PFSK-1 (cell line): ENCODE data around the gene BAIAP3.

Source experiments
- SIN3A ChIP-seq: IDR thresholded peaks from 2 replicates; pipeline ENCODE4 v1.6.1; 2012; ENCODE audit warnings: mild to moderate bottlenecking, low read length, moderate library complexity, borderline replicate concordance; ENCODE audit not compliant: insufficient read depth
- TF ChIP-seq, protein P1 (sequence below), 2 experiments: IDR thresholded peaks; 2 replicates each; pipeline versions ENCODE4 v1.6.1 to v1.8.0; 2011 to 2012; ENCODE audit warnings: low read depth in 2 of 2, low read length in 2 of 2, control low read depth in 1 of 2, inconsistent platforms in 1 of 2, mild to moderate bottlenecking in 1 of 2, moderate library complexity in 1 of 2; ENCODE audit not compliant: insufficient read depth in 1 of 2

DNA sequence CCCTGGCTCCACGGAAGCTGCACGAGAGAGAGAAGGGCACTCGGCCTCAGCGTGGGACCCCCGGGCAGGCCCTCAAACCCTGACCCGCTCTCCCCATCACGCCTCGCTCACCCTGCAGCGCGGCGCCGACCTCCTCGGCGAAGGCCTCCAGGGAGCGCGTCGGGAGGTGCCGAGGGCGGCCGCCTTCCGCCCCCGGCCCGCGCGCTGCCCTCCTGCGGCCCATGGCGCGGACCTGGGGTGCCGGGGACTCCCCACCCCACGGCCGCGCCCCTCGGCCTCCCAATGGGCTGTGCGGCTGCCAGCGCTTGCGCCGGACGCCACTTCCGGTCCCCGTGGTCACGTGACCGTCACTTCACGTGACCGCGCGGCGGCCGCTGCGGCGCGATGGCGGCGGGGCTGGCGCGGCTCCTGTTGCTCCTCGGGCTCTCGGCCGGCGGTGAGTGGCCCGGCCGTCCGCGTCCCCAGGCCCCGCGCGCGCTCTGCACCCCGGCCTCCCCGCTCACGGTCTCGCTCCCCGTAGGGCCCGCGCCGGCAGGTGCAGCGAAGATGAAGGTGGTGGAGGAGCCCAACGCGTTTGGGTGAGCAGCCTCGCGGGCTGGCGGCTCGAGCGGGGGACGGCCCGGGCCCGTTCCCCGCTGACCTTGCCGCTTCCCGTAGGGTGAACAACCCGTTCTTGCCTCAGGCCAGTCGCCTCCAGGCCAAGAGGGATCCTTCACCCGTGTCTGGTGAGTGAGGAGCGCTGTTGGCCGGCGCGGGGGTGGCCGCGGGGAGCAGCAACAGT lies 18.3 kb downstream of the BAIAP3 start, which contains the start of the genes GNPTG and TSR3:
- TF ChIP-seq SIN3A, result peak; percentile 90; the same call in 1 of the 2 replicates
- TF ChIP-seq, protein P1, sequence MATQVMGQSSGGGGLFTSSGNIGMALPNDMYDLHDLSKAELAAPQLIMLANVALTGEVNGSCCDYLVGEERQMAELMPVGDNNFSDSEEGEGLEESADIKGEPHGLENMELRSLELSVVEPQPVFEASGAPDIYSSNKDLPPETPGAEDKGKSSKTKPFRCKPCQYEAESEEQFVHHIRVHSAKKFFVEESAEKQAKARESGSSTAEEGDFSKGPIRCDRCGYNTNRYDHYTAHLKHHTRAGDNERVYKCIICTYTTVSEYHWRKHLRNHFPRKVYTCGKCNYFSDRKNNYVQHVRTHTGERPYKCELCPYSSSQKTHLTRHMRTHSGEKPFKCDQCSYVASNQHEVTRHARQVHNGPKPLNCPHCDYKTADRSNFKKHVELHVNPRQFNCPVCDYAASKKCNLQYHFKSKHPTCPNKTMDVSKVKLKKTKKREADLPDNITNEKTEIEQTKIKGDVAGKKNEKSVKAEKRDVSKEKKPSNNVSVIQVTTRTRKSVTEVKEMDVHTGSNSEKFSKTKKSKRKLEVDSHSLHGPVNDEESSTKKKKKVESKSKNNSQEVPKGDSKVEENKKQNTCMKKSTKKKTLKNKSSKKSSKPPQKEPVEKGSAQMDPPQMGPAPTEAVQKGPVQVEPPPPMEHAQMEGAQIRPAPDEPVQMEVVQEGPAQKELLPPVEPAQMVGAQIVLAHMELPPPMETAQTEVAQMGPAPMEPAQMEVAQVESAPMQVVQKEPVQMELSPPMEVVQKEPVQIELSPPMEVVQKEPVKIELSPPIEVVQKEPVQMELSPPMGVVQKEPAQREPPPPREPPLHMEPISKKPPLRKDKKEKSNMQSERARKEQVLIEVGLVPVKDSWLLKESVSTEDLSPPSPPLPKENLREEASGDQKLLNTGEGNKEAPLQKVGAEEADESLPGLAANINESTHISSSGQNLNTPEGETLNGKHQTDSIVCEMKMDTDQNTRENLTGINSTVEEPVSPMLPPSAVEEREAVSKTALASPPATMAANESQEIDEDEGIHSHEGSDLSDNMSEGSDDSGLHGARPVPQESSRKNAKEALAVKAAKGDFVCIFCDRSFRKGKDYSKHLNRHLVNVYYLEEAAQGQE (IDR thresholded peaks at IDR 0.05; ENCODE audit: insufficient read depth in 1 of 2, low read depth in 2 of 2, low read length in 2 of 2), result no peak
